H9 (cell line): ENCODE results near the gene SEPTIN7. TPM values are rescaled to one million over a fixed set of nuclear protein-coding genes. Genes with fewer than 3 reads are reported as not detected.

Experiments
- DNase-seq: peaks from one replicate; pipeline ENCODE4 v3.0.0-alpha.2; 2017
- H2AFZ ChIP-seq: one replicate; pipeline ENCODE4 v1.6.1; 2013; ENCODE audit warnings: mild to moderate bottlenecking, low read length, control low read depth, moderate library complexity
- H2AK5ac ChIP-seq: 2 replicates; pipeline ENCODE4 v1.6.1; 2013; ENCODE audit warnings: low read length, control low read depth, mixed read lengths; ENCODE audit not compliant: insufficient read length
- H2BK120ac ChIP-seq: one replicate; pipeline ENCODE4 v1.6.1; 2013; ENCODE audit warnings: low read depth, mild to moderate bottlenecking, low read length, control low read depth, inconsistent platforms; ENCODE audit not compliant: poor library complexity, severe bottlenecking
- H2BK12ac ChIP-seq: 2 replicates; pipeline ENCODE4 v1.6.1; 2013; ENCODE audit warnings: low read length, control low read depth, mixed read lengths, low read depth; ENCODE audit not compliant: insufficient read length
- H2BK15ac ChIP-seq: 2 replicates; pipeline ENCODE4 v1.6.1; 2013; ENCODE audit warnings: low read depth, low read length, control low read depth
- H2BK20ac ChIP-seq: one replicate; pipeline ENCODE4 v1.6.1; 2013; ENCODE audit warnings: low read depth, mild to moderate bottlenecking, low read length, control low read depth, inconsistent platforms; ENCODE audit not compliant: poor library complexity, severe bottlenecking
- H2BK5ac ChIP-seq: 2 replicates; pipeline ENCODE4 v1.6.1; 2013; ENCODE audit warnings: low read length, control low read depth, mixed read lengths; ENCODE audit not compliant: insufficient read length
- H3K14ac ChIP-seq: 2 replicates; pipeline ENCODE4 v1.6.1; 2013; ENCODE audit warnings: low read length, control low read depth; ENCODE audit not compliant: insufficient read depth
- H3K18ac ChIP-seq: 2 replicates; pipeline ENCODE4 v1.6.1; 2013; ENCODE audit warnings: low read depth, mild to moderate bottlenecking, mixed read lengths, low read length, control low read depth; ENCODE audit not compliant: insufficient read length
- H3K23ac ChIP-seq: 2 replicates; pipeline ENCODE4 v1.6.1; 2013; ENCODE audit warnings: low read length, control low read depth, mixed read lengths, low read depth; ENCODE audit not compliant: insufficient read length
- H3K23me2 ChIP-seq: 2 replicates; pipeline ENCODE4 v1.6.1; 2013; ENCODE audit warnings: low read depth, mild to moderate bottlenecking, mixed read lengths, low read length, control low read depth; ENCODE audit not compliant: insufficient read length, poor library complexity, severe bottlenecking
- H3K27ac ChIP-seq: 2 replicates; pipeline ENCODE4 v1.5.1; 2013; ENCODE audit warnings: low read length, control low read depth, mixed read lengths, low read depth; ENCODE audit not compliant: insufficient read length
- H3K27me3 ChIP-seq: 2 replicates; pipeline ENCODE4 v1.6.1; 2013; ENCODE audit warnings: low read length, control low read depth, inconsistent platforms; ENCODE audit not compliant: insufficient read depth
- H3K4ac ChIP-seq: 2 replicates; pipeline ENCODE4 v1.6.1; 2013; ENCODE audit warnings: low read depth, mild to moderate bottlenecking, control low read depth, inconsistent platforms, low read length, moderate library complexity
- H3K4me1 ChIP-seq: 2 replicates; pipeline ENCODE4 v1.6.1; 2013; ENCODE audit warnings: low read length, control low read depth, inconsistent platforms; ENCODE audit not compliant: insufficient read depth
- H3K4me2 ChIP-seq: 2 replicates; pipeline ENCODE4 v1.6.1; 2013; ENCODE audit warnings: low read length, control low read depth, mixed read lengths; ENCODE audit not compliant: insufficient read length, insufficient read depth
- H3K56ac ChIP-seq: 2 replicates; pipeline ENCODE4 v1.6.1; 2013; ENCODE audit warnings: low read depth, mild to moderate bottlenecking, mixed read lengths, low read length, control low read depth; ENCODE audit not compliant: insufficient read length
- H3K79me1 ChIP-seq: 2 replicates; pipeline ENCODE4 v1.6.1; 2013; ENCODE audit warnings: low read depth, mild to moderate bottlenecking, moderate library complexity, low read length, control low read depth, inconsistent platforms; ENCODE audit not compliant: insufficient read depth, poor library complexity, severe bottlenecking
- H3K79me2 ChIP-seq: 2 replicates; pipeline ENCODE4 v1.6.1; 2013; ENCODE audit warnings: low read length, control low read depth, inconsistent platforms; ENCODE audit not compliant: insufficient read depth
- H3K9ac ChIP-seq: 2 replicates; pipeline ENCODE4 v1.6.1; 2013; ENCODE audit warnings: low read length, control low read depth, mixed read lengths; ENCODE audit not compliant: insufficient read length; ENCODE audit errors: extremely low read depth
- H3K9me3 ChIP-seq: one replicate; pipeline ENCODE4 v1.6.1; 2013; ENCODE audit warnings: low read depth, low read length, inconsistent platforms; ENCODE audit not compliant: control insufficient read depth
- H3T11ph ChIP-seq: one replicate; pipeline ENCODE4 v1.6.1; 2013; ENCODE audit warnings: mild to moderate bottlenecking, low read length, control low read depth, inconsistent platforms
- H4K20me1 ChIP-seq: one replicate; pipeline ENCODE4 v1.6.1; 2013; ENCODE audit not compliant: control insufficient read depth, insufficient read length, insufficient read depth
- H4K5ac ChIP-seq: 2 replicates; pipeline ENCODE4 v1.6.1; 2013; ENCODE audit warnings: low read depth, mild to moderate bottlenecking, mixed read lengths, low read length, control low read depth; ENCODE audit not compliant: insufficient read length
- H4K8ac ChIP-seq: replicated peaks from 2 replicates; pipeline ENCODE4 v1.6.1; 2013; ENCODE audit warnings: low read length, control low read depth, mixed read lengths, low read depth; ENCODE audit not compliant: insufficient read length
- H4K91ac ChIP-seq: 2 replicates; pipeline ENCODE4 v1.6.1; 2013; ENCODE audit warnings: low read depth, mild to moderate bottlenecking, moderate library complexity, mixed read lengths, low read length, control low read depth; ENCODE audit not compliant: insufficient read length
- H3K27ac Mint-ChIP-seq, 3 experiments: 2 replicates in 2 of 3; 3 replicates in 1 of 3; pipeline ENCODE4 v1.8.0; 2020 to 2021; ENCODE audit warnings: mixed read lengths in 3 of 3, mild to moderate bottlenecking in 1 of 3, moderate library complexity in 1 of 3
- H3K27me3 Mint-ChIP-seq: 2 replicates; pipeline ENCODE4 v1.8.0; 2021; ENCODE audit warnings: low read depth, mild to moderate bottlenecking, moderate library complexity, mixed read lengths
- H3K36me3 Mint-ChIP-seq, 3 experiments: 2 replicates in 2 of 3; 3 replicates in 1 of 3; pipeline ENCODE4 v1.8.0; 2020 to 2021; ENCODE audit warnings: low read depth in 3 of 3, mixed read lengths in 3 of 3; ENCODE audit not compliant: insufficient read depth in 1 of 3
- H3K4me1 Mint-ChIP-seq, 2 experiments: 2 replicates each; pipeline ENCODE4 v1.8.0; 2020; ENCODE audit warnings: mixed read lengths in 2 of 2
- H3K4me3 Mint-ChIP-seq, 2 experiments: 2 replicates in 1 of 2; 3 replicates in 1 of 2; pipeline ENCODE4 v1.8.0; 2020 to 2021; ENCODE audit warnings: mild to moderate bottlenecking in 2 of 2, mixed read lengths in 2 of 2, moderate library complexity in 1 of 2
- H3K9me3 Mint-ChIP-seq, 2 experiments: 2 replicates in 1 of 2; 3 replicates in 1 of 2; pipeline ENCODE4 v1.8.0; 2020; ENCODE audit warnings: mild to moderate bottlenecking in 2 of 2, mixed read lengths in 2 of 2, moderate library complexity in 1 of 2
- CTCF ChIP-seq: fragments of 200-600 bp; sonication (generic); conservative IDR thresholded peaks from 3 replicates; pipeline ENCODE4 v1.8.0; 2021; ENCODE audit warnings: antibody characterized with exemption, mild to moderate bottlenecking
- WGBS: extraction: QIAGEN DNeasy Blood & Tissue Kit; methylation state at CpG from one replicate; pipeline ENCODE4 v1.1.7; 2013; ENCODE audit warnings: missing lambda C conversion rate, low lambda C conversion rate, mixed read lengths; ENCODE audit not compliant: insufficient read length; ENCODE audit errors: extremely low coverage; 5-methylcytosine and 5-hydroxymethylcytosine counted together
- total RNA-seq: library from RNA; stranded (reverse); gene quantifications from 2 replicates; pipeline ENCODE4 v1.2.1, GENCODE V29; 2021

SEPTIN7 gene
- total RNA-seq, 1 experiment from 2014 or later = 184 TPM

GRCh38 chr7:35752742-35753141 is 48.1 kb upstream of the SEPTIN7 start:
- no peaks in the 10 kb centered on the region for H3K9me3 Mint-ChIP-seq
- H3K9me3 ChIP-seq = no peaks in the 10 kb centered on the region
- WGBS = no CpG with 5 or more reads among the region's 2 CpGs
- no peak overlapping the region for H3K4me3 Mint-ChIP-seq
- no peak overlapping the region for H3K27ac ChIP-seq
- no peak overlapping the region for H2AFZ ChIP-seq
- H3K4me2 ChIP-seq = no peak overlapping the region
- H2BK20ac ChIP-seq = no peak overlapping the region
- no peaks in the 10 kb centered on the region for H3K36me3 Mint-ChIP-seq
- no peak overlapping the region for H2BK5ac ChIP-seq
- H3K4me1 ChIP-seq = peaks cover 6% of the 10 kb centered on the region; the same call in 1 of the 2 replicates
- no peak overlapping the region for H4K91ac ChIP-seq
- peaks cover 7 to 28% of the 10 kb centered on the region in 2 experiments for H3K4me1 Mint-ChIP-seq
- H3K4ac ChIP-seq = no peak overlapping the region
- no peaks in the 10 kb centered on the region for H3K79me1 ChIP-seq
- H3K9ac ChIP-seq = no peak overlapping the region
- no peak overlapping the region for H3T11ph ChIP-seq
- DNase-seq = no peak
- H4K8ac ChIP-seq = no peak overlapping the region
- H4K20me1 ChIP-seq = no peaks in the 10 kb centered on the region
- no peak overlapping the region for H2BK15ac ChIP-seq
- H3K14ac ChIP-seq = no peak overlapping the region
- no peak overlapping the region for H3K18ac ChIP-seq
- TF ChIP-seq CTCF = no peak
- no peak overlapping the region for H2BK120ac ChIP-seq
- no peaks in the 10 kb centered on the region; the same call in 1 of the 2 replicates for H3K79me2 ChIP-seq
- no peak overlapping the region for H2BK12ac ChIP-seq
- no peak overlapping the region for H3K23ac ChIP-seq
- H3K27me3 Mint-ChIP-seq = no peaks in the 10 kb centered on the region; the same call in 1 of the 2 replicates
- H4K5ac ChIP-seq = no peak overlapping the region
- H3K27ac Mint-ChIP-seq = no peak overlapping the region
- no peak overlapping the region for H3K56ac ChIP-seq
- H2AK5ac ChIP-seq = no peak overlapping the region
- H3K27me3 ChIP-seq = no peaks in the 10 kb centered on the region
- H3K23me2 ChIP-seq = no peaks in the 10 kb centered on the region
